GM19351 (cell line): ENCODE results near the gene CHST11.

Experiments
- ATAC-seq: cut with Tn5 transposase; IDR thresholded peaks from one replicate; pipeline ENCODE4 v1.9.1; 2021; ENCODE audit warnings: mild to moderate bottlenecking, moderate library complexity; ENCODE audit not compliant: unreplicated experiment

The CHST11 gene

GRCh38 chr12:104578453-104578852, 121.7 kb downstream of the CHST11 start:
- ATAC-seq, result no peak

DNA sequence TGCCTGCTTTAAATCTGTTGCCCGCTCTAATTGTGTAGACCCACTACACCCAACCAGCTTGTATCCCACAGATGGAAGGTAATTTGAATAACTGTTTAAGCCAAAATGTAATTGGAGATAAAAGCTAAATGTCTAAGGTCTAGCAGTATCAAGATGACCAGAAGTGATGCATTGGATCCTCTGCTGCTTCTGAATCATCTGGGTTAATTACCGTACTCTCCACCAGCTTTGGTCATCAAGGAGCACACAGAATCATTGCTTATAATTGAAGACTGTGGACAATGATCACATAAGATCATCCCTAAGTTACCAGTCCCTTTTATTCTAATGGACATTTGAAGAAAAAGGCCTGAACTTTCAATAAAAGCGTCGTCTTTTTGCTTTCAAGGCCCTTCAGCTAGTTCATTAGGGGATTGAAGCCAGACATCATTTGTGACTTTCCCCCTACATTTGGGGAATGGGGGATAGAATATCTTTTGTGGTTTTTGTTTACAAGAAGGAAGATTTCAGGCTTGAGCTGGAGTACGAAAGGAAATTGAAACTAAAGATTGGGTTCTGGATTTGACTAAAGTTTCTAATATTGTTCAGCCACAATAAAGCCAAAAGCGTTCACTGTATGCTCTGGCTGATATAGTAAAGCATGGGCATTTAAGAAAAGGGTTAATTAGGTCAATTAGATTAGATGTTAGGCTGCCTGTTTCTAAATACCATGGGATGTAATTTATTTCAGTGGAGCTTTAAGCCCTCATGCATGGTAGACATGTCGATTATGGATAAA, 123.2 kb downstream of the CHST11 start:
- ATAC-seq, result peak; percentile 47

- no peak for ATAC-seq
Measured at GRCh38 chr12:104581005-104581570, 124.3 kb downstream of the CHST11 start.

DNA sequence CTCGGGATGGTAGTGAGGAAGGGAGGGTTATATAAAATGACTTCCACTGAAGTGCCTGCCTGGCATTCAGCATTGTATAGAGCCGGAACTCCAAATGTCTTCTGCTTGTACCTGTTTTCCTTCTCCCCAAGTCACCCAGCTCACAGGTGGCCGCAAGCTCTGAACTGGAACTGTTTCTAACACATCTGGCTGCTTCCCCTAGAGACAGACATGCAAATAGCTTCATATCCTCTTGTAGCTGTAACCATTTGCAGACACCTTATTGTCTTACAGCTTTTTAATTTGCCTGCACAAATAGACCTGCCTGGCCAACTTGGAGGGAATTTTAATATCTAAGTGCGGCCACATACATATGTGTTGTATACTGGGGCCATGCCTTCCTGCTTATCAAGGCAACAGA, 126.0 kb downstream of the CHST11 start:
- ATAC-seq, result peak; percentile 87

GRCh38 chr12:104583301-104583700, 126.6 kb downstream of the CHST11 start:
- ATAC-seq, result peak; percentile 46

DNA sequence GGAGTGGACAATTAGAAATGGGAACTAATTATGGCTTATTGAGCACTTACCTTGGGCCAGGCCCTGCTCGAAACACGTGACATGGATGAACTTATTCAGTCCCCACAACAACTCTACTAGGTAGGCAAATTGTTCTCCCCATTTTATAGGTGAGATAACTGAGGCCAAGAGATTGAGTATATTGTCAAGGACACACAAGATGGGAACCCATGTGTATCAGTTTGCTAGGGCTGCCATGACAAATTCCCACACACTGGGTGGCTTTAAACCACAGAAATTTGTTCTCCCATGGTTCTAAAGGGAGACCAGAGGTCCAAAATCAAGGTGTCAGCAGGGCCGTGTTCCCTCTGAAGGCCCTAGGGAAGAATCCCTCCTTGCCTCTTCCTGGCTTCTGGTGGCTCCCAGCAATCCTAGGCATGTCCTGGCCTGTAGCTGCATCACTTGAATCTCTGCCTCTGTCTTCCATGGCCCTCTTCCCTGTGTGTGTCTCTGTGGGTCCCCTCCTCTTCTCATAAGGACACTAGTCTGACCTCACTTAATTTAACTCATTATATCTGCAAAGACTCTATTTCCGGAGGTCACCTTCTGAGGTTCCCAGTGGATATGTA, 128.8 kb downstream of the CHST11 start:
- no peak for ATAC-seq

GRCh38 chr12:104586351-104586919, 129.7 kb downstream of the CHST11 start:
- ATAC-seq, result no peak

GRCh38 chr12:104588047-104588920, 131.5 kb downstream of the CHST11 start:
- ATAC-seq, result no peak

DNA sequence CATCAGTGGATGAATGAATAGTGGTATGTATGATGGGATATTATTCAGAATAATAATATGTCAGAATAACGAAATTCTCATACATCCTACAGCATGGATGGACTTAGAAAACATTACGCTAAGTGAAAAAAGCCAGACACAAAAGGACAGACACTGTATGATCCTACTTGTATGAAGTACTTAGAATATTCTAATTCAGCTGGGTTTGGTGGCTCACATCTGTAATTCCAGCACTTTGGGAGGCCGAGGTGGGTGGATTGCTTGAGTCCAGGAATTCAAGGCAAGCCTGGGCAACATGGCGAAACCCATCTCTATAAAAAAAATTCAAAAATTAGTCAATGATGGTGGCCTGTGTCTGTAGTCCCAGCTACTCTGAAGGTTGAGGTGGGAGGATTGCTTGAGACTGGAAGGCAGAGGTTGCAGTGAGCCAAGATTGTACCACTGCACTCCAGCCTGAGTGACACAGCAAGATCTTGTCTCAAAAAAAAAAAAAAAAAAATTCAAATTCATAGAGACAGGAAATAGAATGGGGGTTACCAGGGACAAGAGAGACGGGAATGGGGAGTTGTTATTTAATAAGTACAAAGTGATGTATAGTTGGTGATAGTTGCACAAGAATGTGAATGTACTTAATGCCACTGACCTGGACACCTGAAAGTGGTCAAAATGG, 132.3 kb downstream of the CHST11 start:
- no peak for ATAC-seq

DNA sequence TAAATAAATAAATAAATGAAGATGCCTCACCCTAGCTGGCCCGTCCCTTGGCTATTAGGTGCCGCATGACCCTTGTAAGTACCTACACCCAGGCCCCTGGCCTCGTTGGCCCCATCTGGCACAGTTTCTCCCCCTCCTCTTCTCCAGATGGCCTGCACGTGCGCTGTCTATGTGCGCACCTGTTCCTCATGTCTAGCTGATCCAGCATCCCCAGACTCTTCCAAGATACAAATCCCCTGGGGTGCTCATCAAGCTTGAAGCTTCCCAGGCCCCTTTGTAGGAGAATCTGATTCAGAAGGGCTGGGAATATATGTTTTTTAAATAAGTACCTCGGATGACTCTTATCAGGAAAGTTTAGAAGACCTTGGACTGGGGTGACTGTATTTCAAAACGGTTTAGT, 133.3 kb downstream of the CHST11 start:
- ATAC-seq, result no peak

- ATAC-seq, result no peak
Measured at GRCh38 chr12:104591257-104591885, 134.6 kb downstream of the CHST11 start.

DNA sequence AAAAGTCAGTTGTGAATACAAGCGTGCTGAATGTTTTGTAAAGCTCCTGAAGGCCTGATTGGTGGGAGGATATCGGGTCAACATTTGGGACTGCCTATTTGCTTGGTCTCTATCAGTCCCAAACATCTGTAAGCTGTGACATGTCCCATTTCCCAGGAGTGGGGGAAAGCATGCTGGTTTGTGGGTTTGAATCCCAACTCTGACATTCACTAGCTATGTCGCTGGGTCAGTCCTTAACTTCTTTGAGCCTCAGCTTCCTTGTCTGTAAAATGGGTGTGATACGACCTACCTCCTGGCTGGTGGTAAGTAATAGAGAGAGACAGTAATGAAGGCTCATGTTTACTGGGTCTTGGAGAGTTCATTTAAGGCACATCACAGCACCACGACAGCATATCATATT, 136.7 kb downstream of the CHST11 start:
- no peak for ATAC-seq

- no peak for ATAC-seq
Measured at GRCh38 chr12:104596134-104596799, 139.5 kb downstream of the CHST11 start.

- no peak for ATAC-seq
Measured at GRCh38 chr12:104596898-104597843, 140.4 kb downstream of the CHST11 start.

DNA sequence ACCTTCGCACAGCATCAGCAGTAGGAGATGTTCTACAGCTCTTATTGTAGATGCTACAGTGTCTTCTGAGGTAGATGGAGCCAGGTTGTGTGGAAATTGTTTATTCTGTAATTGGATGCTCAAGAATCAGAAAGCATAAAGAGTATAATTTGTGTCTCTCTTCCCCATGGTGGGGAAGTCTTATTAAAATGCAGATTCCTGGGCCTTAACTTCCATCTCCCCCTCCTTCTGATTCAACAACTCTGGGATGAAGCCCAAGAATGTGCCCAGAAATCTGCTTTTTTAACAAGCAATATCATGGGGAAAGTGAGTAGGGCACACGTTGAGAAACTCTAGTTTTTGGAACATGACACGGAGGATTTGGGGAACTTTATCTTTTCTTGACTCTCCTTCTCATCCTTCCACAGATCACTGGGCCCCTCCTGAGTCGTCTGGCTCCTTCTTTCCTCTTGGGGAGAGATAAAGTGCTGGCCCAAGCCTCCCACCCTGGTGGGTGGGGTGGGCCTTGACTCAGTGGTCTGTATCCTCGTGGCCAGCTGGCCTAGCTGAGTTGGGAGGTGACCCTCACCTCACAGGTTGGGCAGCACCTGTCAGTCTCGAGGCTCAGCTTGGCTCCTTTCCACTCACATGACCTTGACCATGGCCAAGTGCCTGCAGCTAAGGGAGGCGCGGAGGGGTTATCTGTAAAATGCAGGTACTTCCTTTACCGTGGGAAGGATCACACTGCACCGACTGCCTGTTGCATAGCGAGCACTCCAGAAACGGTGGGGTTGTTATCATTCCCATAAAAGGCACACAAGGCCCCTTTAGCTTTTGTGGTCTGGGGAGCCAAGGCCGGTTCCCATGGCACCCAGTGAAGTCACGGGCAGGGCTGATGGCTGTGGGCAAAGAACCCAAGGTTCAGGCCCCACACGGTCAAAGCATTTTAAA, 141.9 kb downstream of the CHST11 start:
- no peak for ATAC-seq

- ATAC-seq, result no peak
Measured at GRCh38 chr12:104599272-104600035, 142.7 kb downstream of the CHST11 start.
